Measurements from ENCODE around the gene SAXO1.

SAXO1 gene

GRCh38 chr9:18888290-18888689, 144.7 kb downstream of the SAXO1 start:
- TF ChIP-seq, protein P1, sequence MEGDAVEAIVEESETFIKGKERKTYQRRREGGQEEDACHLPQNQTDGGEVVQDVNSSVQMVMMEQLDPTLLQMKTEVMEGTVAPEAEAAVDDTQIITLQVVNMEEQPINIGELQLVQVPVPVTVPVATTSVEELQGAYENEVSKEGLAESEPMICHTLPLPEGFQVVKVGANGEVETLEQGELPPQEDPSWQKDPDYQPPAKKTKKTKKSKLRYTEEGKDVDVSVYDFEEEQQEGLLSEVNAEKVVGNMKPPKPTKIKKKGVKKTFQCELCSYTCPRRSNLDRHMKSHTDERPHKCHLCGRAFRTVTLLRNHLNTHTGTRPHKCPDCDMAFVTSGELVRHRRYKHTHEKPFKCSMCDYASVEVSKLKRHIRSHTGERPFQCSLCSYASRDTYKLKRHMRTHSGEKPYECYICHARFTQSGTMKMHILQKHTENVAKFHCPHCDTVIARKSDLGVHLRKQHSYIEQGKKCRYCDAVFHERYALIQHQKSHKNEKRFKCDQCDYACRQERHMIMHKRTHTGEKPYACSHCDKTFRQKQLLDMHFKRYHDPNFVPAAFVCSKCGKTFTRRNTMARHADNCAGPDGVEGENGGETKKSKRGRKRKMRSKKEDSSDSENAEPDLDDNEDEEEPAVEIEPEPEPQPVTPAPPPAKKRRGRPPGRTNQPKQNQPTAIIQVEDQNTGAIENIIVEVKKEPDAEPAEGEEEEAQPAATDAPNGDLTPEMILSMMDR (conservative IDR thresholded peaks at IDR 0.05): no peak
- no peak overlapping the region for H3K27ac ChIP-seq

DNA sequence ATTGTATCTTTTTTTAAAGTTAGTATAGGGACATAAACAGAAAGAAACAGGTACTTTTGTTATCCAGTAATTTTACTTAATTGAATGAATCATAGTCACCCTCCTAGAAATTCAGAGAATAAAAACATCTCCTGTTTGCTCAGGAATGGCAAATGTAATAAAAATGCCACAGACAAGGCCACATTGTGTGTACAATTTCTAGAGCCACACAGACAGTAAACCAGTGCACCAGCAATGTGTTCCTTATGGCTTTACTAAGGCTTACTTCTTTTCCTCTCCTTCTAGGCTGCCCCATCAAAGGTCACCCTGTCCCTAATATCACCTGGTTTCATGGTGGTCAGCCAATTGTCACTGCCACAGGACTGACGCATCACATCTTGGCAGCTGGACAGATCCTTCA, 145.5 kb downstream of the SAXO1 start:
- no peak overlapping the region for H3K27ac ChIP-seq
- TF ChIP-seq, protein P1 (conservative IDR thresholded peaks at IDR 0.05): no peak

- TF ChIP-seq, protein P1 (conservative IDR thresholded peaks at IDR 0.05): no peak
- H3K27ac ChIP-seq: no peak overlapping the region
Measured at GRCh38 chr9:18881758-18882157, 151.3 kb downstream of the SAXO1 start.

DNA sequence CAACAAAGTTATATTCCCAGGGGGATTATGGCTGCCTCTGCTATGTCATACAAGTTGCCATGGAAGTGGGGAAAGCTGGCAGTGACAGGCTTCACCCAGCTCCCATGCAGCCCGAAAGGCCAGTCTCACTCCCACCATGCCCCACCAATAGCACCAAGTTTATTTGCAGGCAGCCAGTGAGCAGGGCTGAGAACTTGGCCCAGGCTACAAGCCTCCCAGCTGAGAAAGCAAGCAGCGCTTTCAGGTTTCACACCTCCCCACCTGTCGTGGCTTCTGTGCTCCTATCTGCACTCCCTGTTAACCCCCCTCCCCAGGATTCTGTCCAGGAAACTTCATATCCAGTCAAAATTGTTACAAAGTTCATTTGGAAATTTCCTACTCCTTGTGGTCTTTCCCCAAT, 155.0 kb downstream of the SAXO1 start:
- TF ChIP-seq, protein P1 (conservative IDR thresholded peaks at IDR 0.05): no peak
- no peak overlapping the region for H3K27ac ChIP-seq

Measured in VCaP (cell line).